Prostate gland (tissue), 2 donors: ENCODE data around the gene KCNIP2. TPM values are rescaled to one million over a fixed set of nuclear protein-coding genes. Genes with fewer than 3 reads are reported as not detected.
A peak's percentile ranks its signal among the peaks of the same experiment; 100 is the strongest.

Experiments used
- DNase-seq: peaks from one replicate; pipeline ENCODE4 v3.0.0-alpha.2; 2019; ENCODE audit warnings: low spot score
- H3K27ac ChIP-seq, 2 donors: fragments of 200-600 bp; sonication (generic); 2 replicates each; pipeline ENCODE4 v1.5.1; 2017 to 2019
- H3K27me3 ChIP-seq: fragments of 200-600 bp; sonication (generic); replicated peaks from 2 replicates; pipeline ENCODE4 v1.5.1; 2019; ENCODE audit not compliant: insufficient read depth
- H3K36me3 ChIP-seq, 2 donors: fragments of 200-600 bp; sonication (generic); 1 replicate in 1 of 2; 2 replicates in 1 of 2; pipeline versions ENCODE4 v1.5.1 to v1.8.1; 2017 to 2019
- H3K4me1 ChIP-seq: fragments of 200-600 bp; sonication (generic); replicated peaks from 2 replicates; pipeline ENCODE4 v1.5.1; 2019
- H3K4me3 ChIP-seq, 2 donors: fragments of 200-600 bp; sonication (generic); 2 replicates each; pipeline ENCODE4 v1.5.1; 2017 to 2019
- H3K9me3 ChIP-seq: fragments of 200-600 bp; sonication (generic); 2 replicates; pipeline ENCODE4 v1.5.1; 2017
- POLR2A ChIP-seq: fragments of 450-650 bp; IDR thresholded peaks from one replicate; pipeline ENCODE4 v1.6.1; 2016; ENCODE audit warnings: antibody characterized with exemption, mild to moderate bottlenecking
- POLR2AphosphoS5 ChIP-seq: sonication (generic); formaldehyde crosslinking; IDR thresholded peaks from one replicate; pipeline ENCODE4 v1.6.1; 2017; ENCODE audit warnings: antibody characterized with exemption
- WGBS: methylation state at CpG from one replicate; pipeline ENCODE4 v1.1.5; 2018; 5-methylcytosine and 5-hydroxymethylcytosine counted together
- intact Hi-C: fragments of 100-400 bp; cut with DNase I; formaldehyde crosslinking; loops from one replicate; pipeline ENCODE4 v1.14.2; 2022
- total RNA-seq, 2 donors: library from RNA; depleted of rRNA; stranded (reverse); fragments of >200 nt; gene quantifications; one replicate each; pipeline ENCODE4 v1.1.0, GENCODE V29; 2016
- TF ChIP-seq, protein P1 (sequence below), 4 experiments: fragments of 200-600 bp in 2 of 4; fragments of 450-650 bp in 2 of 4; sonication (generic) in 2 of 4; IDR thresholded peaks; 1 replicate in 3 of 4; 2 replicates in 1 of 4; pipeline ENCODE4 v1.5.1; 2016 to 2019; ENCODE audit warnings: antibody characterized with exemption in 4 of 4, mild to moderate bottlenecking in 2 of 4, moderate library complexity in 2 of 4

KCNIP2 gene
- total RNA-seq, 2 donors from 2014 or later, result 2.6 to 3.0 TPM

- Histone ChIP-seq H3K4me1 (no peaks in the 10 kb centered on the region), H3K9me3 (no peaks in the 10 kb centered on the region), H3K36me3 (no peaks in the 10 kb centered on the region), H3K27ac (no peak overlapping the region), H3K27me3 (no peaks in the 10 kb centered on the region), H3K4me3 (no peak overlapping the region)
- TF ChIP-seq POLR2AphosphoS5 (no peak), POLR2A (no peak)
- TF ChIP-seq, protein P1, sequence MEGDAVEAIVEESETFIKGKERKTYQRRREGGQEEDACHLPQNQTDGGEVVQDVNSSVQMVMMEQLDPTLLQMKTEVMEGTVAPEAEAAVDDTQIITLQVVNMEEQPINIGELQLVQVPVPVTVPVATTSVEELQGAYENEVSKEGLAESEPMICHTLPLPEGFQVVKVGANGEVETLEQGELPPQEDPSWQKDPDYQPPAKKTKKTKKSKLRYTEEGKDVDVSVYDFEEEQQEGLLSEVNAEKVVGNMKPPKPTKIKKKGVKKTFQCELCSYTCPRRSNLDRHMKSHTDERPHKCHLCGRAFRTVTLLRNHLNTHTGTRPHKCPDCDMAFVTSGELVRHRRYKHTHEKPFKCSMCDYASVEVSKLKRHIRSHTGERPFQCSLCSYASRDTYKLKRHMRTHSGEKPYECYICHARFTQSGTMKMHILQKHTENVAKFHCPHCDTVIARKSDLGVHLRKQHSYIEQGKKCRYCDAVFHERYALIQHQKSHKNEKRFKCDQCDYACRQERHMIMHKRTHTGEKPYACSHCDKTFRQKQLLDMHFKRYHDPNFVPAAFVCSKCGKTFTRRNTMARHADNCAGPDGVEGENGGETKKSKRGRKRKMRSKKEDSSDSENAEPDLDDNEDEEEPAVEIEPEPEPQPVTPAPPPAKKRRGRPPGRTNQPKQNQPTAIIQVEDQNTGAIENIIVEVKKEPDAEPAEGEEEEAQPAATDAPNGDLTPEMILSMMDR (IDR thresholded peaks at IDR 0.05), result no peak
- WGBS, result 92% methylated on average over 3 of the region's 3 CpGs
- no peak for DNase-seq
- intact Hi-C loops, result no loop called here
These were observed 2.3 kb upstream of the KCNIP2 start for GRCh38 chr10:101845893-101846292.

DNA sequence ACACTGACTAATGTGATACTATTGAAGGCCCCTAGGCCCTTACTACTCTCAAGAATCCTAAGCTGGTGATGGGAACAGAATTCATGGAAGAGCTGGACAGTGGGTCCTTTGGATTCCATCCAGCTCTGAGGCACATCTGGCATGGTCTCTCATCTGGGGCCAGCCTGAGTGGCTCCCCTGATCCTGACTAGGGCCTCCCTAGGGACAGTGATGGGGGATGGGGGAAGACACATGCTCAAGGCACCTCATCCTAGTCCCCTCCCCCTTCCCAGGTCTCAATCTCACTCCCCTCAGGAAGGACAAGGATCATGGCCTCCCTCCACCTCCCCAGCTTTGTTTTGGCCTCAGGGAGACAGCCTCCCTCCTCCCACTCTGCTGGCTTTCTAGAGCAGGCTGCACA, 1.8 kb downstream of the KCNIP2 start:
- no peak for DNase-seq
- Histone ChIP-seq H3K27ac (no peak overlapping the region), H3K9me3 (no peaks in the 10 kb centered on the region), H3K4me1 (no peaks in the 10 kb centered on the region), H3K4me3 (no peak overlapping the region), H3K27me3 (no peaks in the 10 kb centered on the region), H3K36me3 (no peaks in the 10 kb centered on the region)
- intact Hi-C loops, result loop anchor here (5.0 kb wide), 1 partner anchor 170 kb away; no protein-coding TSS in a partner anchor
- no peak for TF ChIP-seq POLR2AphosphoS5
- TF ChIP-seq, protein P1 (IDR thresholded peaks at IDR 0.05), result no peak
- TF ChIP-seq POLR2A, result no peak

GRCh38 chr10:101840741-101841453, 2.7 kb downstream of the KCNIP2 start:
- H3K4me1 ChIP-seq, result no peaks in the 10 kb centered on the region
- no peak overlapping the region for H3K27ac ChIP-seq
- H3K4me3 ChIP-seq, result no peak overlapping the region
- 2% methylated on average over 46 of the region's 46 CpGs for WGBS
- TF ChIP-seq, protein P1 (IDR thresholded peaks at IDR 0.05), result peak; percentile 50 to 82 (median 70)
- TF ChIP-seq POLR2AphosphoS5, result no peak
- DNase-seq, result peak; percentile 55
- no peaks in the 10 kb centered on the region for H3K9me3 ChIP-seq
- H3K27me3 ChIP-seq, result no peaks in the 10 kb centered on the region
- intact Hi-C loops, result loop anchor here (5.0 kb wide), 1 partner anchor 171 kb away; no protein-coding TSS in a partner anchor
- H3K36me3 ChIP-seq, result no peaks in the 10 kb centered on the region

GRCh38 chr10:101840102-101840684, 3.4 kb downstream of the KCNIP2 start:
- peak overlapping the region in 1 of 2 donors; percentile 20 for H3K4me3 ChIP-seq
- 3% methylated on average over 19 of the region's 19 CpGs for WGBS
- no peaks in the 10 kb centered on the region for H3K9me3 ChIP-seq
- H3K4me1 ChIP-seq, result no peaks in the 10 kb centered on the region
- H3K36me3 ChIP-seq, result no peaks in the 10 kb centered on the region
- no peak overlapping the region for H3K27ac ChIP-seq
- intact Hi-C loops, result loop anchor here (5.0 kb wide), 1 partner anchor 172 kb away; no protein-coding TSS in a partner anchor
- TF ChIP-seq, protein P1 (IDR thresholded peaks at IDR 0.05), result no peak
- TF ChIP-seq POLR2AphosphoS5 (no peak), POLR2A (no peak)
- DNase-seq, result no peak
- H3K27me3 ChIP-seq, result no peaks in the 10 kb centered on the region
